Esophagus squamous epithelium (tissue), 5 donors: ENCODE results near the gene GINS1. TPM values are rescaled to one million over a fixed set of nuclear protein-coding genes. Genes with fewer than 3 reads are reported as not detected.

ENCODE experiments used
- DNase-seq: peaks from one replicate; lab custom pipeline; 2025; lab: John Stamatoyannopoulos, UW
- H3K27ac ChIP-seq, 4 donors: fragments of 200-600 bp; sonication (generic); one replicate each; pipeline ENCODE4 v1.5.1; 2016 to 2019; ENCODE audit warnings: mild to moderate bottlenecking in 1 of 4
- H3K27me3 ChIP-seq, 4 donors: fragments of 200-600 bp; sonication (generic); 1 replicate in 3 of 4; 2 replicates in 1 of 4; pipeline versions ENCODE4 v1.5.1 to v1.6.0; 2017 to 2021; ENCODE audit warnings: antibody characterized with exemption in 1 of 4
- H3K36me3 ChIP-seq, 3 donors: fragments of 200-600 bp; sonication (generic); one replicate each; pipeline ENCODE4 v1.5.1; 2016 to 2019
- H3K4me1 ChIP-seq, 3 donors: fragments of 200-600 bp; sonication (generic); one replicate each; pipeline ENCODE4 v1.5.1; 2017 to 2019
- H3K4me3 ChIP-seq, 4 donors: fragments of 200-600 bp; sonication (generic); 1 replicate in 3 of 4; 2 replicates in 1 of 4; pipeline ENCODE4 v1.5.1; 2016 to 2019; ENCODE audit warnings: mild to moderate bottlenecking in 2 of 4, moderate library complexity in 1 of 4
- H3K9me3 ChIP-seq, 3 donors: fragments of 200-600 bp; sonication (generic); one replicate each; pipeline ENCODE4 v1.5.1; 2016 to 2019
- CTCF ChIP-seq, 6 experiments: fragments of 450-650 bp in 4 of 6; fragments of 200-600 bp in 2 of 6; sonication (generic) in 2 of 6; IDR thresholded peaks; one replicate each; pipeline ENCODE4 v1.5.1; 2016 to 2019; ENCODE audit warnings: antibody characterized with exemption in 6 of 6, mild to moderate bottlenecking in 4 of 6, moderate library complexity in 4 of 6
- POLR2A ChIP-seq, 4 donors: fragments of 450-650 bp; IDR thresholded peaks; one replicate each; pipeline ENCODE4 v1.6.1; 2017; ENCODE audit warnings: antibody characterized with exemption in 4 of 4, mild to moderate bottlenecking in 4 of 4, moderate library complexity in 3 of 4
- WGBS, 2 donors: methylation state at CpG; one replicate each; pipeline ENCODE4 v1.1.5; 2018; 5-methylcytosine and 5-hydroxymethylcytosine counted together
- intact Hi-C: fragments of 100-400 bp; cut with DNase I; formaldehyde crosslinking; loops from one replicate; pipeline ENCODE4 v1.15.0; 2022
- total RNA-seq, 4 donors: library from RNA; depleted of rRNA; stranded (reverse); fragments of >200 nt; gene quantifications; one replicate each; pipeline ENCODE4 v1.1.0, GENCODE V29; 2016
- donor health status: DM: yes; HTN: yes; CAD: no.

Gene GINS1
- total RNA-seq, 4 donors from 2014 or later: 3.4 to 12.9 (median 6.4) TPM

GRCh38 chr20:25491446-25492038, 84.1 kb downstream of the GINS1 start:
- WGBS, 2 donors: 87 to 100% methylated on average over 4 to 7 of the region's 12 CpGs
- no peak for DNase-seq

GRCh38 chr20:25493137-25493536, 85.7 kb downstream of the GINS1 start:
- WGBS, 2 donors: 85 to 92% methylated on average over 8 to 9 of the region's 10 CpGs
- no peak for DNase-seq
- intact Hi-C loops: no loop called here

More at GRCh38 chr20:25491446-25492038, 84.1 kb downstream of the GINS1 start:
- H3K4me3 ChIP-seq: no peak overlapping the region
- H3K9me3 ChIP-seq: no peaks in the 10 kb centered on the region
- intact Hi-C loops: no loop called here
- H3K4me1 ChIP-seq: peaks cover 0 to 17% (median 11%) of the 10 kb centered on the region in 3 donors
- peaks cover 0 to 44% (median 0%) of the 10 kb centered on the region in 3 donors for H3K36me3 ChIP-seq
- TF ChIP-seq CTCF (IDR thresholded peaks at IDR 0.05) (no peak), POLR2A (IDR thresholded peaks at IDR 0.05) (no peak)
- H3K27ac ChIP-seq: no peak overlapping the region
- no peaks in the 10 kb centered on the region for H3K27me3 ChIP-seq

GRCh38 chr20:25493748-25494505, 86.5 kb downstream of the GINS1 start:
- Histone ChIP-seq H3K9me3 (no peaks in the 10 kb centered on the region), H3K27ac (no peak overlapping the region), H3K4me1 (peaks cover 0 to 10% (median 0%) of the 10 kb centered on the region in 3 donors), H3K27me3 (no peaks in the 10 kb centered on the region), H3K36me3 (peaks cover 0 to 50% (median 0%) of the 10 kb centered on the region in 3 donors), H3K4me3 (no peak overlapping the region)
- 100% methylated on average over 4 to 7 of the region's 10 CpGs for WGBS, 2 donors
- TF ChIP-seq CTCF (IDR thresholded peaks at IDR 0.05) (no peak), POLR2A (IDR thresholded peaks at IDR 0.05) (no peak)
- DNase-seq: no peak
- intact Hi-C loops: no loop called here

More at GRCh38 chr20:25493137-25493536, 85.7 kb downstream of the GINS1 start:
- Histone ChIP-seq H3K27me3 (no peaks in the 10 kb centered on the region), H3K27ac (no peak overlapping the region), H3K4me3 (no peak overlapping the region), H3K9me3 (no peaks in the 10 kb centered on the region), H3K4me1 (peaks cover 0 to 11% (median 0%) of the 10 kb centered on the region in 3 donors), H3K36me3 (peaks cover 0 to 54% (median 0%) of the 10 kb centered on the region in 3 donors)
- no peak for TF ChIP-seq POLR2A (IDR thresholded peaks at IDR 0.05)
- no peak for TF ChIP-seq CTCF (IDR thresholded peaks at IDR 0.05)

GRCh38 chr20:25494506-25495188, 87.2 kb downstream of the GINS1 start:
- Histone ChIP-seq H3K4me1 (peaks cover 0 to 10% (median 0%) of the 10 kb centered on the region in 3 donors), H3K9me3 (no peaks in the 10 kb centered on the region), H3K27me3 (no peaks in the 10 kb centered on the region), H3K36me3 (peaks cover 0 to 43% (median 0%) of the 10 kb centered on the region in 3 donors), H3K4me3 (no peak overlapping the region), H3K27ac (no peak overlapping the region)
- 75 to 88% methylated on average over 4 to 7 of the region's 17 CpGs for WGBS, 2 donors
- DNase-seq: no peak
- intact Hi-C loops: no loop called here
- TF ChIP-seq POLR2A (IDR thresholded peaks at IDR 0.05): no peak
- no peak for TF ChIP-seq CTCF (IDR thresholded peaks at IDR 0.05)
